GM06990 (cell line): ENCODE results near the gene CAPN15.

ENCODE experiments used
- DNase-seq: peaks from one replicate; pipeline ENCODE4 v3.0.0-alpha.2; 2011; ENCODE audit not compliant: insufficient read length; ENCODE audit errors: extremely low read depth
- H3K27me3 ChIP-seq: replicated peaks from 2 replicates; pipeline ENCODE4 v1.6.0; 2011; ENCODE audit warnings: low read length; ENCODE audit not compliant: control insufficient read depth, insufficient read depth
- H3K36me3 ChIP-seq: 2 replicates; pipeline ENCODE4 v1.5.1; 2011; ENCODE audit warnings: low read length; ENCODE audit not compliant: control insufficient read depth, insufficient read depth
- H3K4me3 ChIP-seq: replicated peaks from 2 replicates; pipeline ENCODE4 v1.5.1; 2011; ENCODE audit warnings: low read depth, mild to moderate bottlenecking, control low read depth, low read length
- CTCF ChIP-seq: IDR thresholded peaks from 2 replicates; pipeline ENCODE4 v1.5.1; 2011; ENCODE audit warnings: low read length, control low read depth, mild to moderate bottlenecking, inconsistent platforms; ENCODE audit not compliant: insufficient read depth, poor library complexity, severe bottlenecking

Gene CAPN15

DNA sequence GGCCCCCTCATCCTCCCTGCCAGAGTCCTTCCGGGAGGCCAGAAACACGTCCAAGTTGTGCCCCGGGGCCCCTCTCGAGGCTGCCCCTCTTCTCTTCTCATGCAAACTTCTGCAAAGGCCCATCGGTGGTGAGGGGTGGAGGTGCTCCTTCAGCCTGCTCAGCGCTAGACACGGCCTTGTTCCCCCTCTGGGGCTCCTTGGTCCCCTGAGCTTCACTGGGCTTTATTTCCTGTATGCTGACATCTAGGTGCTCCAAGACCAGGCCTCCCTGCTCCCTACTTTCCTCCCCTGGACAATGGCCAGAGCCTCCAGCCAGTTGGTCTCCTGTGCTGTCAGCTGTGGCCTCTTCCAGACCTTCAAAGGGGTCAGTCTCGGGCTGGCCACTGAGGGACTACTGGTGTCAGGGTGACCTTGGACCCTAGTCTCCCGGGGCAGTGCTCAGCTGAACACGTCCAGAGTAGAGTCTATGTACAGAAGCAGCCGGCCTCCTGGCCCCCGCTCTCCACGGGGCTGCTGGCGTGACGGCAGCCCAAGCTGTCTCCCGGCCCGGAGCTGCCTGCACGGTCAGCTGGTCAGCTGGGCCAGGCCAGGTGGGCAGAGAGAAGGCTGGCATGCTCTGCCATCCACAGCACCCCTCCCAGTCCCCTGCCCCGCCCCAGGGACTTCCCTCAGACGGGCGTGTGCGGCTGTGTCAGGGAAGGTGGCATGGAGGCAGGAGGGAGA lies 30.9 kb downstream of the CAPN15 start:
- H3K4me3 ChIP-seq: no peak overlapping the region
- no peaks in the 10 kb centered on the region for H3K36me3 ChIP-seq
- no peak for DNase-seq
- TF ChIP-seq CTCF: no peak
- no peaks in the 10 kb centered on the region; the same call in 1 of the 2 replicates for H3K27me3 ChIP-seq

GRCh38 chr16:559021-559380 lies 31.5 kb downstream of the CAPN15 start:
- Histone ChIP-seq H3K4me3 (no peak overlapping the region), H3K36me3 (no peaks in the 10 kb centered on the region), H3K27me3 (no peaks in the 10 kb centered on the region; the same call in 1 of the 2 replicates)
- DNase-seq: no peak
- TF ChIP-seq CTCF: no peak

GRCh38 chr16:559411-560203 lies 32.1 kb downstream of the CAPN15 start:
- no peak for TF ChIP-seq CTCF
- H3K27me3 ChIP-seq: no peaks in the 10 kb centered on the region; the same call in 1 of the 2 replicates
- H3K36me3 ChIP-seq: no peaks in the 10 kb centered on the region
- DNase-seq: no peak
- H3K4me3 ChIP-seq: no peak overlapping the region

DNA sequence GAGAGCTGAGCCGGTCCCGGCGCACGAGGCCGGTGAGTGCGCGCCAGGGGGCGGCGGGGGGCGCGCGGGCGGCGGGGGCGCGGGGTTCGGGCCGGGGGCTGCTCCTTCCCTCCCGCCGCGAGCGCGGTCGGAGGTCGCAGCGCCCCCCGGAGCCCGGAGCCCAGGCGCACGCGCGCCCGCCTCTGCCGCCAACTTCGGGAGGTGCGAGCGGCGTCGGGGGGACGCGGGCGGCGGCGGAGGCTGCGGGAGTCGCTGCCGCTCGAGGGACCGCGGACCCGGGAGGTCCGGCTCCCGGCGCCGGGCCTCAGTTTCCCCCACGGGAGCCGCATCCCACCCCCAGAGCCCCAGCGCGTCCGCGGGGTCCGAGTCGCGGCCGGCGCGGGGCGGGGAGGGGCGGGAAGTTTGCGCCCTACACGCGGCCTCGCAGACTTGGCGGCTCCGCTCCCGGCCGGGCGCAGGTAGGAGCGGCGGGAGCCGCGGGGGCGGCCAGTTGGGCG lies 32.7 kb downstream of the CAPN15 start, which contains the start of gene PRR35:
TSS of gene PRR35 (plus strand) at position 191 of the 497 bp plus-strand sequence. CDS start 2,901 bp downstream, outside the sequence.
- DNase-seq: no peak
- Histone ChIP-seq H3K36me3 (no peaks in the 10 kb centered on the region), H3K27me3 (no peaks in the 10 kb centered on the region; the same call in 1 of the 2 replicates), H3K4me3 (no peak within 1 kb of the TSS)
- TF ChIP-seq CTCF: no peak

GRCh38 chr16:560701-561412 lies 33.3 kb downstream of the CAPN15 start:
- DNase-seq: no peak
- no peak for TF ChIP-seq CTCF
- Histone ChIP-seq H3K36me3 (no peaks in the 10 kb centered on the region), H3K27me3 (no peaks in the 10 kb centered on the region; the same call in 1 of the 2 replicates), H3K4me3 (no peak overlapping the region)
